ENCODE measurements around the gene S100A10.

The S100A10 gene

DNA sequence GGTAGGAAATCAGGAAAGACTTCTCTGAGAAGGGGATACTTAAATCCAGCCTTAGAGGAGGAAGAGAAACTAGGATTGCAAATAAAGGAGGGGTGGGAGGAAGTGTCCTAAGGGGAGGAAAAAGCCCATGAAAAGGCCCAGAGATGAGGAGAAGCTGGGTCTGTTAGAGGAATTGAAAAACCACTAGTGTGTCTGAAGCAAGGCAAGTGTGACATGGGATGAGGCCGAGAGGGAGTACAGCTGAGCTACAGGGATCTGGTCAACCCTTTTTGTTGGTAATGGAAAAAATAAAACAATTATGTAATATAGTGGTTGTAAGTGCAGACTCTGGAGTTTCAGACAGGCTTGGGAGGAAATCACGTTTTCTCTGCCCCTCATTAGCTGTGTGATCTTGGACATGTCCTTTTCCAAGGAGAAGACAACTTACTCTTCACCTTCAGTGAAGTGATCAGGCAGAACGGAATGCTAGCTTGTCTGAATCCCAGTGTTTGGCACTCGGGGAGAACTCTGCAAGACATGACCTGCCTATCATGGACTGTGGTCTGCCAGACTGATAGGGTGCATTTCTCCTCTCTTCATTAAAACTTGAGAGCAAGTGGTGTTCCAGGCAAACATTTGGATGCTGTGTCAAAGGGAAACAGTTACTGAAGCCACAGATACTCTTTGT is 7.4 kb upstream of the S100A10 start:
- Mint-ChIP-seq H3K27me3 (ENCODE audit: low read depth) (peaks cover 45% of the 10 kb centered on the region), H3K36me3 (ENCODE audit: low read depth) (no peaks in the 10 kb centered on the region), H3K4me3 (no peak overlapping the region), H3K4me1 (peaks cover 16% of the 10 kb centered on the region), H3K9me3 (no peaks in the 10 kb centered on the region), H3K27ac (peak overlapping the region in 1 of 3 experiments; percentile 35)
- TF ChIP-seq, protein P1, sequence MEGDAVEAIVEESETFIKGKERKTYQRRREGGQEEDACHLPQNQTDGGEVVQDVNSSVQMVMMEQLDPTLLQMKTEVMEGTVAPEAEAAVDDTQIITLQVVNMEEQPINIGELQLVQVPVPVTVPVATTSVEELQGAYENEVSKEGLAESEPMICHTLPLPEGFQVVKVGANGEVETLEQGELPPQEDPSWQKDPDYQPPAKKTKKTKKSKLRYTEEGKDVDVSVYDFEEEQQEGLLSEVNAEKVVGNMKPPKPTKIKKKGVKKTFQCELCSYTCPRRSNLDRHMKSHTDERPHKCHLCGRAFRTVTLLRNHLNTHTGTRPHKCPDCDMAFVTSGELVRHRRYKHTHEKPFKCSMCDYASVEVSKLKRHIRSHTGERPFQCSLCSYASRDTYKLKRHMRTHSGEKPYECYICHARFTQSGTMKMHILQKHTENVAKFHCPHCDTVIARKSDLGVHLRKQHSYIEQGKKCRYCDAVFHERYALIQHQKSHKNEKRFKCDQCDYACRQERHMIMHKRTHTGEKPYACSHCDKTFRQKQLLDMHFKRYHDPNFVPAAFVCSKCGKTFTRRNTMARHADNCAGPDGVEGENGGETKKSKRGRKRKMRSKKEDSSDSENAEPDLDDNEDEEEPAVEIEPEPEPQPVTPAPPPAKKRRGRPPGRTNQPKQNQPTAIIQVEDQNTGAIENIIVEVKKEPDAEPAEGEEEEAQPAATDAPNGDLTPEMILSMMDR (IDR thresholded peaks at IDR 0.05; ENCODE audit: unreplicated experiment in 3 of 3) = no peak

DNA sequence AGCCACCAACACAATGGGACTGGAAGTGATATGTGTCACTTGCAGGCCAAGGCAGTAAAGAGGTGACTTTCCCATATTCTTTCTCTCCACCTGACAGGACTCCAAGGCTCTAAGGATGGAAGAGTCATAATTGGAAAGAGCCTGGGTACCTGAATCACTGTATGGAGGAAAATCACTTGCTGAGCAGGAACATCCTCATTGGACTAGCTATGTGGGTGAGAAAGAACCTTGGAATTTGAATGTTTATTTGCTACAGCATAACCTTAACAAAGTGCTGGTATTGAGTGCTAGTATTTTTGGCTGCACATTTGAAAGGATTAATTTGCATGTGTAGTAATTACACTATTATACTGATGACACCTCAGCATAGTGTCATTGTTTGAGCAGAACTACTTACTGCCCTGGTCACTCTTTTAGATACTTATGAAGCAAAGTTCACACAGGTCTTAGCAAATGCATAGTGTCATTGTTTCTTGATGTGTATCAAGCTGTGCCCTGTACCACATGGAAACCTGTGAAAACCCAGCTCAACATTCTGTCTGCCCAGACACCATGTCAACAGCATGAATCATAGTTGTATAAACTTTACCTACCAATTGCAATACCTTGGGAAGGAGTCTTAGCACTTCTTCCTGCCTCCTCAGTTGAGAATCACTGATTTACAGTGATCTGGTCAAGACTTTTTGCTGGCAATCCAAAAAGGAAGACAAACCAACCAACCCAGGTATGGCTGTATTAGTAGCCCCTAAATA is 5.1 kb upstream of the S100A10 start:
- no peak overlapping the region for H3K4me3 Mint-ChIP-seq
- H3K27ac Mint-ChIP-seq = no peak overlapping the region
- H3K36me3 Mint-ChIP-seq (ENCODE audit: low read depth) = no peaks in the 10 kb centered on the region
- peaks cover 38% of the 10 kb centered on the region for H3K27me3 Mint-ChIP-seq (ENCODE audit: low read depth)
- TF ChIP-seq, protein P1 (IDR thresholded peaks at IDR 0.05; ENCODE audit: unreplicated experiment in 3 of 3) = no peak
- no peaks in the 10 kb centered on the region for H3K9me3 Mint-ChIP-seq
- H3K4me1 Mint-ChIP-seq = peaks cover 16% of the 10 kb centered on the region

DNA sequence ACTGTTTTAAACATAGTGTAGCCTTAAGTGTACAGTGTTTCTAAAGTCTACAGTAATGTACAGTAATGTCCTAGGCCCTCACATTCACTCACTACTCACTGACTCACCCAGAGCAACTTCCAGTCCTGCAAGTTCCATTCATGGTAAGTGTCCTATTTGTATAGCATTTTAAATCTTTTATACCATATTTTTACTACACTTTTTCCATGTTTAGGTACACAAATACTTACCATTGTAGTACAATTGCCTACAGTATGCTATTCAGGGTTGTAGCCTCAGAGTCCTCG is 3.6 kb upstream of the S100A10 start:
- Mint-ChIP-seq H3K4me1 (peaks cover 15% of the 10 kb centered on the region), H3K4me3 (no peak overlapping the region), H3K27ac (no peak overlapping the region), H3K36me3 (ENCODE audit: low read depth) (no peaks in the 10 kb centered on the region), H3K9me3 (no peaks in the 10 kb centered on the region), H3K27me3 (ENCODE audit: low read depth) (peaks cover 36% of the 10 kb centered on the region)
- TF ChIP-seq, protein P1 (IDR thresholded peaks at IDR 0.05; ENCODE audit: unreplicated experiment in 3 of 3) = no peak

DNA sequence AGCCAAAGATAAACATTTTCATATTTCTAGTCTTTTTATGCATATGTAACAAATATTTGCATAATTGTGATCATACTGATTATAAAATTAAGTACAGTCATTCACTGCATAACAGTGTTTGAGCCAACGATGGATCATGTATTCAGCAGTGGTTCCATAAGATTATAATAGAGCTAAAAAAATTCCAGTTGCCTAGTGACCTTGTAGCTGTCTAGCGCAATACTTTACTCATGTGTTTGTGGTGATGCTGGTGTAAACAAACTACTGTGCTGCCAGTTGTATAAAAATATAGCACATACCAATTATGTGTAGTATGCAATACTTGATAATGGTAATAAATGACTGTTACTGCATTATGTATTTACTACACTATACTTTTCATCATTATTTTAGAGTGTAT is 2.1 kb upstream of the S100A10 start:
- TF ChIP-seq, protein P1 (IDR thresholded peaks at IDR 0.05; ENCODE audit: unreplicated experiment in 3 of 3) = no peak
- H3K9me3 Mint-ChIP-seq = no peaks in the 10 kb centered on the region
- H3K4me3 Mint-ChIP-seq = no peak overlapping the region
- H3K36me3 Mint-ChIP-seq (ENCODE audit: low read depth) = no peaks in the 10 kb centered on the region
- peaks cover 24% of the 10 kb centered on the region for H3K4me1 Mint-ChIP-seq
- no peak overlapping the region for H3K27ac Mint-ChIP-seq
- H3K27me3 Mint-ChIP-seq (ENCODE audit: low read depth) = peaks cover 40% of the 10 kb centered on the region

DNA sequence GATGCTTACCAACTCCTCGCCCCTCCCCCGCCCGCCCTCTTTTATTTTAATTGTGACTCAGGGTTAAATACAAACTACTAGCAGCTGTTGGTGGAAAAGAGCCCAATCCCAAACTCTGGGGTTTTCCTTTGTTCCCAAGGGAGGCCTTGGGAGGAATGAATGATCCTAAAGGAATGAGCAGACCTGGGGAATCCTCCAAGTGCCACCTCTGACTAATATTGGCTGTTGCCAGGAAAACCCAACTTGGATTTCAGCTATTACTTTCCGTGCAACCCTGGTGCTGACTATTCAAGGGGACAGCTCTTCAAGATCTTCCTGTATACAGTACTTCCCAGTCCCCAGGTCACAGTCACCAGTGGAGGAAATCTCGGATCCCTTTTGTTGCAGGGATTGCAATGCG is 1.3 kb upstream of the S100A10 start:
- no peaks in the 10 kb centered on the region for H3K36me3 Mint-ChIP-seq (ENCODE audit: low read depth)
- peaks cover 36% of the 10 kb centered on the region for H3K27me3 Mint-ChIP-seq (ENCODE audit: low read depth)
- no peaks in the 10 kb centered on the region for H3K9me3 Mint-ChIP-seq
- TF ChIP-seq, protein P1 (IDR thresholded peaks at IDR 0.05; ENCODE audit: unreplicated experiment in 3 of 3) = no peak
- H3K4me3 Mint-ChIP-seq = peak overlapping the region; percentile 56 to 73 (median 71)
- H3K4me1 Mint-ChIP-seq = peaks cover 32% of the 10 kb centered on the region
- peak overlapping the region in 1 of 3 experiments; percentile 16 for H3K27ac Mint-ChIP-seq
